Measurements from ENCODE around the gene LDB1. TPM values are rescaled to one million over a fixed set of nuclear protein-coding genes. Genes with fewer than 3 reads are reported as not detected.
A peak's percentile ranks its signal among the peaks of the same experiment; 100 is the strongest.

LDB1 gene
- total RNA-seq, 2 donors from 2014 or later, result 104 to 112 TPM

DNA sequence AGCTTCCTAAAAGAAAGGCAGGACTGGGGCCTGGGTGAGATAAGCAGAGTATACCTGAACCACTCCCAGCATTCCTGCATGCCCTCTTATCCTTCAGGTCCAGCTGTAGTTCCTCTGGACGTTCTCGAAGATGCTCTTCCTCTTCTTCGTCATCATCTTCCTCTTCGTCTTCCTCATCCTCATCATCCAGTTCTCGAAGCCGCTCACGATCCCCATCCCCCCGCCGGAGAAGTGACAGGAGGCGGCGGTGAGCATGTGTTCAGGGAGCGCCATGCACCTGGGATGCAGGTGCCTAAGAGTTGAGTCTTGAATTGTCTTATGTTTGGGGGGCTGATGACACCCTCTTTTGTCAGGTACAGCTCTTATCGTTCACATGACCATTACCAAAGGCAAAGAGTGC lies 28.1 kb upstream of the LDB1 start:
- no peak for ATAC-seq
- H3K9me3 ChIP-seq (ENCODE audit: control insufficient read depth, low read length, poor library complexity, severe bottlenecking), result no peaks in the 10 kb centered on the region
- peak overlapping the region; percentile 75 for H3K4me3 Mint-ChIP-seq
- H3K27me3 Mint-ChIP-seq, result no peaks in the 10 kb centered on the region
- peaks cover 31% of the 10 kb centered on the region for H3K4me1 Mint-ChIP-seq
- peaks cover 14% of the 10 kb centered on the region for H3K36me3 Mint-ChIP-seq (ENCODE audit: low read depth)
- H3K27ac Mint-ChIP-seq, result peak overlapping the region; percentile 75
- no peak for DNase-seq

GRCh38 chr10:102147561-102147960 lies 27.4 kb upstream of the LDB1 start:
- no peak overlapping the region for H3K4me3 Mint-ChIP-seq
- H3K9me3 ChIP-seq (ENCODE audit: control insufficient read depth, low read length, poor library complexity, severe bottlenecking), result no peaks in the 10 kb centered on the region
- no peaks in the 10 kb centered on the region for H3K27me3 Mint-ChIP-seq
- peaks cover 24% of the 10 kb centered on the region for H3K4me1 Mint-ChIP-seq
- ATAC-seq (no peak), DNase-seq (no peak)
- H3K36me3 Mint-ChIP-seq (ENCODE audit: low read depth), result peaks cover 14% of the 10 kb centered on the region
- H3K27ac Mint-ChIP-seq, result peak overlapping the region; percentile 75

DNA sequence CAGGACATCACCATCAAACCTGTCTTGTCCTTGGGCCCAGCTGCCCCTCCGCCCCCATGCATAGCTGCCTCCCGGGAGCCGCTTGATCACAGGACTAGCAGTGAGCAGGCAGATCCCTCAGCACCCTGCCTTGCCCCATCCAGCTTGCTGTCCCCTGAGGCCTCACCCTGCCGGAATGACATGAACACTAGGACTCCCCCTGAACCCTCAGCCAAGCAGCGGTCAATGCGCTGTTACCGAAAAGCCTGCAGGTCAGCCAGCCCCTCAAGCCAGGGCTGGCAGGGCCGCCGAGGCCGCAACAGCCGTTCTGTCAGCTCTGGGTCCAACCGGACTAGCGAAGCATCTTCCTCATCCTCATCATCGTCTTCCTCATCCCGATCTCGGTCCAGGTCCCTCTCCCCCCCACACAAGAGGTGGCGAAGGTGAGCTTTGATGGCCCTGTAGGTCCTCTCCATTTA lies 26.8 kb upstream of the LDB1 start:
- peaks cover 14% of the 10 kb centered on the region for H3K36me3 Mint-ChIP-seq (ENCODE audit: low read depth)
- no peaks in the 10 kb centered on the region for H3K9me3 ChIP-seq (ENCODE audit: control insufficient read depth, low read length, poor library complexity, severe bottlenecking)
- H3K27me3 Mint-ChIP-seq, result no peaks in the 10 kb centered on the region
- no peak overlapping the region for H3K4me3 Mint-ChIP-seq
- H3K27ac Mint-ChIP-seq, result peak overlapping the region; percentile 75
- ATAC-seq, result no peak
- no peak for DNase-seq
- H3K4me1 Mint-ChIP-seq, result peaks cover 22% of the 10 kb centered on the region

- H3K27ac Mint-ChIP-seq, result no peak overlapping the region
- no peak overlapping the region for H3K4me3 Mint-ChIP-seq
- DNase-seq, result no peak
- peaks cover 9% of the 10 kb centered on the region for H3K36me3 Mint-ChIP-seq (ENCODE audit: low read depth)
- ATAC-seq, result no peak
- H3K27me3 Mint-ChIP-seq, result no peaks in the 10 kb centered on the region
- H3K9me3 ChIP-seq (ENCODE audit: control insufficient read depth, low read length, poor library complexity, severe bottlenecking), result no peaks in the 10 kb centered on the region
- H3K4me1 Mint-ChIP-seq, result peaks cover 11% of the 10 kb centered on the region
Measured at GRCh38 chr10:102141583-102142107, 21.5 kb upstream of the LDB1 start.

GRCh38 chr10:102140913-102141540 lies 20.9 kb upstream of the LDB1 start:
- no peaks in the 10 kb centered on the region for H3K27me3 Mint-ChIP-seq
- H3K36me3 Mint-ChIP-seq (ENCODE audit: low read depth), result peaks cover 7% of the 10 kb centered on the region

DNA sequence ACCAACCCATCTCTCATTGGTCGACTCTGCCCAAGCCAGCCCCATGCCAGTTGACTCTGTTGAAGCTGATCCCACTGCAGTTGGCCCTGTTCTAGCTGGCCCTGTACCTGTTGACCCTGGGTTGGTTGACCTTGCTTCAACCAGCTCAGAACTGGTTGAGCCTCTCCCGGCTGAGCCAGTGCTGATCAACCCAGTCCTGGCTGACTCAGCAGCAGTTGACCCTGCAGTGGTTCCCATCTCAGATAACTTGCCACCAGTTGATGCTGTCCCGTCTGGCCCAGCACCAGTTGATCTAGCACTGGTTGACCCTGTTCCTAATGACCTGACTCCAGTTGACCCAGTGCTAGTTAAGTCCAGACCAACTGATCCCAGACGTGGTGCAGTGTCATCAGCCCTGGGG lies 20.1 kb upstream of the LDB1 start:
- H3K9me3 ChIP-seq (ENCODE audit: control insufficient read depth, low read length, poor library complexity, severe bottlenecking), result no peaks in the 10 kb centered on the region
- Mint-ChIP-seq H3K27ac (no peak overlapping the region), H3K36me3 (ENCODE audit: low read depth) (peaks cover 2% of the 10 kb centered on the region), H3K4me3 (no peak overlapping the region), H3K4me1 (peaks cover 16% of the 10 kb centered on the region), H3K27me3 (no peaks in the 10 kb centered on the region)
- ATAC-seq (no peak), DNase-seq (no peak)

More at GRCh38 chr10:102140913-102141540, 20.9 kb upstream of the LDB1 start:
- no peaks in the 10 kb centered on the region for H3K9me3 ChIP-seq (ENCODE audit: control insufficient read depth, low read length, poor library complexity, severe bottlenecking)
- peaks cover 11% of the 10 kb centered on the region for H3K4me1 Mint-ChIP-seq
- DNase-seq (no peak), ATAC-seq (no peak)
- no peak overlapping the region for H3K27ac Mint-ChIP-seq
- H3K4me3 Mint-ChIP-seq, result no peak overlapping the region

- peaks cover 2% of the 10 kb centered on the region for H3K36me3 Mint-ChIP-seq (ENCODE audit: low read depth)
- DNase-seq, result no peak
- peaks cover 24% of the 10 kb centered on the region for H3K4me1 Mint-ChIP-seq
- no peak for ATAC-seq
- no peaks in the 10 kb centered on the region for H3K27me3 Mint-ChIP-seq
- no peaks in the 10 kb centered on the region for H3K9me3 ChIP-seq (ENCODE audit: control insufficient read depth, low read length, poor library complexity, severe bottlenecking)
- H3K4me3 Mint-ChIP-seq, result peak overlapping the region; percentile 19
- H3K27ac Mint-ChIP-seq, result no peak overlapping the region
Measured at GRCh38 chr10:102139281-102140110, 19.3 kb upstream of the LDB1 start.

- Mint-ChIP-seq H3K36me3 (ENCODE audit: low read depth) (peaks cover 4% of the 10 kb centered on the region), H3K4me3 (peak overlapping the region; percentile 52), H3K27ac (peak overlapping the region; percentile 93), H3K4me1 (peaks cover 40% of the 10 kb centered on the region), H3K27me3 (no peaks in the 10 kb centered on the region)
- DNase-seq (no peak), ATAC-seq (no peak)
- no peaks in the 10 kb centered on the region for H3K9me3 ChIP-seq (ENCODE audit: control insufficient read depth, low read length, poor library complexity, severe bottlenecking)
Measured at GRCh38 chr10:102135956-102136526, 15.9 kb upstream of the LDB1 start.

- ATAC-seq (no peak), DNase-seq (no peak)
- peak overlapping the region; percentile 99 for H3K4me3 Mint-ChIP-seq
- H3K27me3 Mint-ChIP-seq, result no peaks in the 10 kb centered on the region
- no peaks in the 10 kb centered on the region for H3K9me3 ChIP-seq (ENCODE audit: control insufficient read depth, low read length, poor library complexity, severe bottlenecking)
- peaks cover 35% of the 10 kb centered on the region for H3K4me1 Mint-ChIP-seq
- H3K27ac Mint-ChIP-seq, result peak overlapping the region; percentile 93
- H3K36me3 Mint-ChIP-seq (ENCODE audit: low read depth), result peaks cover 2% of the 10 kb centered on the region
Measured at GRCh38 chr10:102134416-102134815, 14.2 kb upstream of the LDB1 start.

DNA sequence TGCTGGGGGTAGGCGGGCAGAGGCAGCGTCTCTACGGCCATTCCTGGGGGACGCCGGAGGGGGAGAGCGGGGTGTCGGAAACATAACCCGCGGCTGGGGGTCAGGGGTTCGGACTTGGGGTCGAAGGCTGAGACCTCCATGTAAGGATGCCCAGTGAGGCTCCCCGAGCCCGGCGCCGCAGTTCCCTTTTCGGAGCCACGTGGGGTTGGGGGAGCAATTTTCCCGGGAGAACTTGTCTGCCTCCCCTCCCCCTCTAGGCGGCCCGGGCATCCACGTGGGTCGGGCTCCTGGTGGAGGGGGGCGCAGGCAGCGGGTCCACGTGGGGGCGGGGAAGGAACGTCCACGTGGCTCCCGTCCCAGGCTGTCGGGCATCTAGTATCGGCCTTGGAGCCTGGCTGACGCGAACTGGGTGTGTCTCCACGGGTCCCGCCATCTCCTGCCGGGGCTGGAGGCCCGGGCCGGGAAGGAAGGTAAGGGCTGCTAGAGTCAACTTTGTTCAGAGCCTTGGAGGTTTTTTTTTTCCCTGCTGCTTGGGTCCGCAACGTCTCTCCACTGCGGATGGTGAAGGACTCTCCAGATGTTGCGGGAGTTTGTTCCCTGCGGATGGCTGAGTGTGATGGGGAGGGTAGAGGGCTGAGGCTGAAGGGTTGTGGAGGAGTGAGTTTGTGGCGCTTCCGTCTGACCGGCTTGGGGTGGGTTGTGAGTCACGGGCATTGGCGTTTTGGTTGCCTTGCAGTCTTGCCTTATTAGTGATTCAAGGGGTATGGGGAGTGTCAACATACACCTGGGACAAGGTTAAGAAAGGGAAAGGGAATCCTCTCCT lies 13.4 kb upstream of the LDB1 start:
- Mint-ChIP-seq H3K27me3 (no peaks in the 10 kb centered on the region), H3K27ac (peak overlapping the region; percentile 93), H3K4me1 (peaks cover 35% of the 10 kb centered on the region), H3K36me3 (ENCODE audit: low read depth) (peaks cover 2% of the 10 kb centered on the region), H3K4me3 (peak overlapping the region; percentile 99)
- ATAC-seq (no peak), DNase-seq (peak in 2 of 3 donors; percentile 24 to 32)
- H3K9me3 ChIP-seq (ENCODE audit: control insufficient read depth, low read length, poor library complexity, severe bottlenecking), result no peaks in the 10 kb centered on the region

- peaks cover 2% of the 10 kb centered on the region for H3K36me3 Mint-ChIP-seq (ENCODE audit: low read depth)
- no peaks in the 10 kb centered on the region for H3K27me3 Mint-ChIP-seq
- H3K9me3 ChIP-seq (ENCODE audit: control insufficient read depth, low read length, poor library complexity, severe bottlenecking), result no peaks in the 10 kb centered on the region
- peak within 1 kb of the TSS; percentile 93 for H3K27ac Mint-ChIP-seq
- H3K4me1 Mint-ChIP-seq, result peaks cover 35% of the 10 kb centered on the region
- ATAC-seq (peak; percentile 96), DNase-seq (peak; percentile 91 to 95 (median 94))
- H3K4me3 Mint-ChIP-seq, result peak within 1 kb of the TSS; percentile 99
Measured at GRCh38 chr10:102132563-102133372, 12.6 kb upstream of the LDB1 start, which contains the start of gene PPRC1. Gene PPRC1, plus strand, starts transcription at chr10:102133040. Its CDS starts 29 bp downstream, at chr10:102133069.

GRCh38 chr10:102132193-102132562 lies 12.0 kb upstream of the LDB1 start:
- H3K9me3 ChIP-seq (ENCODE audit: control insufficient read depth, low read length, poor library complexity, severe bottlenecking), result no peaks in the 10 kb centered on the region
- H3K36me3 Mint-ChIP-seq (ENCODE audit: low read depth), result peaks cover 2% of the 10 kb centered on the region
- H3K4me3 Mint-ChIP-seq, result peak overlapping the region; percentile 99
- ATAC-seq, result no peak
- peaks cover 35% of the 10 kb centered on the region for H3K4me1 Mint-ChIP-seq
- no peaks in the 10 kb centered on the region for H3K27me3 Mint-ChIP-seq
- peak overlapping the region; percentile 93 for H3K27ac Mint-ChIP-seq
- DNase-seq, result no peak

All from T-helper 17 cell (primary cell).